ENCODE data around the gene PSME4. TPM values are rescaled to one million over a fixed set of nuclear protein-coding genes. Genes with fewer than 3 reads are reported as not detected.
A peak's percentile ranks its signal among the peaks of the same experiment; 100 is the strongest.

PSME4 gene
- total and polyA plus RNA-seq, 2 of the 13 experiments (the other 11 are each of a cell fraction or from before 2014, with no cell fraction given) = 52.1 to 77.8 TPM

GRCh38 chr2:53877112-53877511 is 93.7 kb downstream of the PSME4 start:
- BruUV-seq (replicated peaks) = no TSS peak
- CTCF ChIA-PET (ENCODE audit: low intra/inter-chr PET ratio, low total read pairs) = no interaction called here

More at GRCh38 chr2:53877112-53877511, 93.7 kb downstream of the PSME4 start:
- peak; percentile 55 for ATAC-seq
- in situ Hi-C loops (cut with HindIII; ENCODE audit: extremely low pct_ligation_motif_present, low pct_unique_long_range_greater_than_20kb) (no loop called here), intact Hi-C loops (cut with micrococcal nuclease; ENCODE audit: unreplicated experiment) (no loop called here)
- Histone ChIP-seq H3K27ac (ENCODE audit: extremely low read length, insufficient read depth, low read length) (no peak overlapping the region), H3K9ac (ENCODE audit: insufficient read depth, low read depth, low read length) (no peak overlapping the region), H3K4me2 (ENCODE audit: low read depth, low read length) (no peak overlapping the region), H3K4me1 (ENCODE audit: insufficient read depth, low read length) (peaks cover 6% of the 10 kb centered on the region; the same call in 1 of the 2 replicates), H3K4me3 (replicated peaks in 1 of 3; ENCODE audit: insufficient read depth in 1 of 3, low read depth in 2 of 3, low read length in 3 of 3) (no peak overlapping the region), H3K9me3 (ENCODE audit: low read length) (no peaks in the 10 kb centered on the region), H4K20me1 (ENCODE audit: insufficient read depth, low read length) (no peaks in the 10 kb centered on the region), H2AFZ (ENCODE audit: low read length) (no peak overlapping the region), H3K36me3 (replicated peaks in 1 of 2; ENCODE audit: control insufficient read depth in 1 of 2, insufficient read depth in 2 of 2, low read length in 2 of 2) (peaks cover 27 to 57% of the 10 kb centered on the region in 2 experiments), H3K27me3 (ENCODE audit: control insufficient read depth in 1 of 2, insufficient read depth in 2 of 2, low read length in 2 of 2) (no peaks in the 10 kb centered on the region), H3K79me2 (ENCODE audit: insufficient read depth, low read length) (no peaks in the 10 kb centered on the region)
- TF ChIP-seq HNRNPH1 (optimal IDR thresholded peaks at IDR 0.05; ENCODE audit: low read depth, low read length) (no peak), TP53 (CRISPR knock-in tag; conservative IDR thresholded peaks at IDR 0.05) (no peak), ASH2L (IDR thresholded peaks at IDR 0.05; ENCODE audit: insufficient read length, low read depth, low read length) (no peak), NR0B2 (CRISPR knock-in tag; IDR thresholded peaks at IDR 0.05) (no peak), ZNF75D (CRISPR knock-in tag; IDR thresholded peaks at IDR 0.05; ENCODE audit: borderline replicate concordance) (no peak), HOMEZ (CRISPR knock-in tag; IDR thresholded peaks at IDR 0.05; ENCODE audit: low read depth) (no peak), ISL2 (CRISPR knock-in tag; IDR thresholded peaks at IDR 0.05) (no peak), DPF2 (CRISPR knock-in tag; IDR thresholded peaks at IDR 0.05; ENCODE audit: borderline replicate concordance, low read depth) (no peak)
- TF ChIP-seq, protein P1, sequence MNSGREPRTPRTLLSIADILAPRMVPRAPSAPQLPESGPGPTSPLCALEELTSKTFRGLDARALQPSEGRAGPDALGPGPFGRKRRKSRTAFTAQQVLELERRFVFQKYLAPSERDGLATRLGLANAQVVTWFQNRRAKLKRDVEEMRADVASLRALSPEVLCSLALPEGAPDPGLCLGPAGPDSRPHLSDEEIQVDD (CRISPR knock-in tag; IDR thresholded peaks at IDR 0.05; ENCODE audit: borderline replicate concordance) = no peak
- 72% methylated on average over 1 of the region's 1 CpG for WGBS (ENCODE audit: low lambda C conversion rate)
- no peak for DNase-seq (ENCODE audit: low spot score)
- POLR2A ChIA-PET = no interaction called here
- no peak for FAIRE-seq

Measured in HepG2 (cell line).